ACC112 (cell line): Measurements from ENCODE around the gene ZBTB4.

Experiments
- H2AFZ ChIP-seq: fragments of 200-600 bp; sonication (generic); one replicate; pipeline ENCODE4 v1.6.0; 2017; ENCODE audit warnings: antibody characterized with exemption, low read length; ENCODE audit not compliant: unreplicated experiment
- H3K27ac ChIP-seq: fragments of 200-600 bp; sonication (generic); 2 replicates; pipeline ENCODE4 v1.5.1; 2014; ENCODE audit warnings: low read depth, mild to moderate bottlenecking, antibody characterized with exemption, low read length, moderate library complexity
- H3K27me3 ChIP-seq: fragments of 200-600 bp; sonication (generic); 2 replicates; pipeline ENCODE4 v1.6.1; 2014; ENCODE audit warnings: mild to moderate bottlenecking, antibody characterized with exemption, low read length, moderate library complexity, mixed read lengths; ENCODE audit not compliant: insufficient read depth
- H3K36me3 ChIP-seq: fragments of 200-600 bp; sonication (generic); 2 replicates; pipeline ENCODE4 v1.6.1; 2016; ENCODE audit warnings: mild to moderate bottlenecking, antibody characterized with exemption, low read length, moderate library complexity, mixed read lengths; ENCODE audit not compliant: insufficient read depth
- H3K4me1 ChIP-seq: fragments of 200-600 bp; sonication (generic); one replicate; pipeline ENCODE4 v1.6.1; 2016; ENCODE audit warnings: low read length, mixed read lengths; ENCODE audit not compliant: insufficient read depth, unreplicated experiment, control insufficient read depth
- H3K4me3 ChIP-seq: fragments of 200-600 bp; sonication (generic); 2 replicates; pipeline ENCODE4 v1.5.1; 2014; ENCODE audit warnings: mild to moderate bottlenecking, low read depth, low read length
- H3K79me2 ChIP-seq: fragments of 200-600 bp; sonication (generic); one replicate; pipeline ENCODE4 v1.6.0; 2016; ENCODE audit warnings: low read length; ENCODE audit not compliant: control insufficient read depth, unreplicated experiment, insufficient read depth

Gene ZBTB4

GRCh38 chr17:7439462-7440112 is 39.8 kb downstream of the ZBTB4 start, which contains the start of gene FGF11:
Gene FGF11 (plus strand): TSS chr17:7439512. CDS start chr17:7439621, 109 bp downstream.
- Histone ChIP-seq H3K4me1 (peaks cover 20% of the 10 kb centered on the region), H2AFZ (peak within 1 kb of the TSS; percentile 48), H3K27me3 (peaks cover 16% of the 10 kb centered on the region), H3K4me3 (peak within 1 kb of the TSS; percentile 80), H3K79me2 (no peaks in the 10 kb centered on the region), H3K36me3 (no peaks in the 10 kb centered on the region), H3K27ac (no peak within 1 kb of the TSS)

GRCh38 chr17:7438656-7439460 is 40.6 kb downstream of the ZBTB4 start:
- peaks cover 13% of the 10 kb centered on the region for H3K4me1 ChIP-seq
- peaks cover 16% of the 10 kb centered on the region for H3K27me3 ChIP-seq
- no peak overlapping the region for H3K27ac ChIP-seq
- no peaks in the 10 kb centered on the region for H3K36me3 ChIP-seq
- no peaks in the 10 kb centered on the region for H3K79me2 ChIP-seq
- H3K4me3 ChIP-seq, result peak overlapping the region; percentile 80
- no peak overlapping the region for H2AFZ ChIP-seq

DNA sequence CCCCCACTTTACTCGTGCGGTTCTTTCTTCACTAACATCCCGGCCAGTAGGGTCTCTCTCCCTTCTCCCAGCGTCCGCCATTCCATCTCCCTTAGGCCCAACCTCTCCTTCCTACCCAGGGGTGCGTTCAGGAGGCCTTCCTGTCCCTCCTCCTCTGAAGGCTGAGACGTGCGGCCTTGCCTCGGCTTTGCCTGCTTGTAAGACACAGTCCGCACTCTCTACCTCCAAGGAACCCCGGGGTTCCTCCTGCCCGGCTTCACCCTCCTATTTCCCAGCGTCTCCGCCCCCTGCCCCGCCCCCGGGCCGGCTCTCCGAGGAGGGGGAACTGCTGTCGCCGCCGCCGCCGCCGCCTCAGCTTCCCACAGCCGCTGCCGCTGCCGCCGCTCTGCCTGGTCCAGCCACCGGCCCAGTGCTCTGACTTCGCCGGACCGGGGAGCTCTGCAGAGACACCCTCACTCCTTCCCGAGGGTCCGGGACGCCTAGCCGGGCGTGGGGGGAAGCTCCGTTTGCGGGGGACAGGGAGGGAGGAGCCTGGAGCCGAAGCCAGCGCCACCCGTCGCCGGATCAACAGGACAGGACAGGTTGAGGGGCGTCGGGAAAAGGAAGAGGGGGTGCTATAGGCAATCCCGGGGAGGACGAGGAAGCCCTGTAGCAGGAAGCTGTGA is 41.3 kb downstream of the ZBTB4 start:
- H3K27me3 ChIP-seq, result peaks cover 16% of the 10 kb centered on the region
- H3K27ac ChIP-seq, result no peak overlapping the region
- no peaks in the 10 kb centered on the region for H3K36me3 ChIP-seq
- no peak overlapping the region for H2AFZ ChIP-seq
- peaks cover 9% of the 10 kb centered on the region for H3K4me1 ChIP-seq
- H3K4me3 ChIP-seq, result peak overlapping the region; percentile 74
- H3K79me2 ChIP-seq, result no peaks in the 10 kb centered on the region

DNA sequence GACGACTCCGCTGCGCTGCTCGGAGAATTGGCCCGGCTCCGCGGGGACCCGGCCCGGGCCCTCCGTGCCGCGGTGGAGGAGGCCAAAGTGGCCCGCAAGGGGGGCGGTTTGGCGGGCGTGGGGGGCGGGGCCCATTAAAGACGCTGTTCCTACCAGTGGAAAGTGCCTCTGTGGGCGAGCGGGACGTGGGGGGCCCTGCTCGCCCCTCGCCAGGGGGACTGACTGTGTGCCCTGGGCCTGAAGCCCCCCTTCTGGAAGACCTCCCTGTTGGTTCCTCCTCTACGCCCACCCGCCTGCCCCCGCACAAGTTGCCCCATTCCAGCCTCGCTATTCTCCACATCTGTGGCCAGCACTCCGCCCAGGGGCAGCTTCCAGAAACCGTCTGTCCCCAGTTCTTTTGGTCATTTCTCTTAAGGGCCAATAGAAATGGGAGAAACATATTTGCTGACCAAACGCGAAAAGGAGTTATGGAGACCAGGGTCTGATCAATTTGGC is 42.0 kb downstream of the ZBTB4 start:
- Histone ChIP-seq H3K4me3 (peak overlapping the region; percentile 74), H2AFZ (no peak overlapping the region), H3K79me2 (no peaks in the 10 kb centered on the region), H3K36me3 (no peaks in the 10 kb centered on the region), H3K27ac (no peak overlapping the region), H3K27me3 (peaks cover 16% of the 10 kb centered on the region), H3K4me1 (peaks cover 9% of the 10 kb centered on the region)

GRCh38 chr17:7436556-7437368 is 42.7 kb downstream of the ZBTB4 start:
- no peaks in the 10 kb centered on the region for H3K79me2 ChIP-seq
- no peak overlapping the region for H3K27ac ChIP-seq
- H3K27me3 ChIP-seq, result peaks cover 16% of the 10 kb centered on the region
- peaks cover 9% of the 10 kb centered on the region for H3K4me1 ChIP-seq
- peak overlapping the region; percentile 74 for H3K4me3 ChIP-seq
- no peaks in the 10 kb centered on the region for H3K36me3 ChIP-seq
- peak overlapping the region; percentile 33 for H2AFZ ChIP-seq

DNA sequence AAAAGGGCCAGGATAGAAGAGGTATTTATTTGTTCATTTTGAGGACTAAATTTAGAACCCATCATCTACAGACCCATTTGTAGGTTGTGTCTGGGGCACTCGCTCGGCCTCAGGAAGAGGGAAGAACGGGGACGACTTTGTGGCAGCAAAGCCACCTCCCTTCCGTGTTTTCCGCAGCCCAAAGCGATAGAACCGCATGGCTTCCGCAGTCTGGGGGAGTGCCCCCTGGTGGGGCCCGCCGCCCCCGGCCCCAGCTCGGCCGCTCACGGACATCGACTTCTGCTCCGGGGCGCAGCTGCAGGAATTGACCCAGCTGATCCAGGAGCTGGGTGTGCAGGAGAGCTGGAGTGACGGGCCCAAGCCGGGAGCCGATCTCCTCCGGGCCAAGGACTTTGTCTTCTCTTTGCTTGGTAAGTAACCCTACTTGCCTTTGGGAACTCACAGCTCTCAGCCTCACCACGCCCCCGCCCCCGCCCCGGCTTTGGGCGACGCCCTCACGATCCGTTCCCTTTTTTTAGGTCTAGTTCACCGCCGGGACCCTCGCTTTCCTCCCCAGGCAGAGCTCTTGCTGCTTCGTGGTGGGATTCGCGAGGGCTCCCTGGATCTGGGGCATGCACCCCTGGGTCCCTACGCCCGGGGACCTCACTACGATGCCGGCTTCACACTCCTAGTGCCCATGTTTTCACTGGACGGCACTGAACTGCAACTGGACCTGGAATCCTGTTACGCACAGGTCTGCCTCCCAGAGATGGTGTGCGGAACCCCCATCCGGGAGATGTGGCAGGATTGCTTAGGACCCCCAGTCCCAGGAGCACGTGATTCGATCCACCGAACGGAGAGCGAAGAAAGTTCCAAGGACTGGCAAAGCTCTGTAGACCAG is 43.5 kb downstream of the ZBTB4 start:
- peak overlapping the region; percentile 74 for H3K4me3 ChIP-seq
- no peaks in the 10 kb centered on the region for H3K36me3 ChIP-seq
- no peak overlapping the region for H3K27ac ChIP-seq
- H3K4me1 ChIP-seq, result peaks cover 9% of the 10 kb centered on the region
- H3K27me3 ChIP-seq, result peaks cover 16% of the 10 kb centered on the region
- H2AFZ ChIP-seq, result peak overlapping the region; percentile 73
- no peaks in the 10 kb centered on the region for H3K79me2 ChIP-seq

DNA sequence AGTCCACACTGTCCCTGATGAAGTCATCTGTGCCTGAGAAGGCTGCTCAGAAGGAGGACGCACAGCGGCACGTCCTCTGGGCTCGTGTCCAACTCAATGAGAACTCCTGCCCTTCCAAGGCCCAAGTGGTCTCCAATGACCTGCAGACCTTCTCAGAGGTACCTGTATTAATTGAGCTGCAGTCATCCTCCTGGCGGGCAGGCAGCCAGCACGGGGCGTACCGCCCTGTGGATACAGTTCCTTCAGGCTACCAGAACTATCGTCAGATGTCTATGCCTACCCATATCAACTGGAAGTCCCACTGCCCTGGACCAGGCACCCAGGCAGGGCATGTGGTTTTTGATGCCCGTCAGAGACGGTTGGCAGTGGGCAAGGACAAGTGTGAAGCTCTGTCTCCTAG is 47.1 kb downstream of the ZBTB4 start:
- no peaks in the 10 kb centered on the region for H3K36me3 ChIP-seq
- no peaks in the 10 kb centered on the region for H3K79me2 ChIP-seq
- H2AFZ ChIP-seq, result no peak overlapping the region
- H3K4me1 ChIP-seq, result peaks cover 2% of the 10 kb centered on the region
- no peaks in the 10 kb centered on the region for H3K27me3 ChIP-seq
- no peak overlapping the region for H3K27ac ChIP-seq
- no peak overlapping the region for H3K4me3 ChIP-seq

DNA sequence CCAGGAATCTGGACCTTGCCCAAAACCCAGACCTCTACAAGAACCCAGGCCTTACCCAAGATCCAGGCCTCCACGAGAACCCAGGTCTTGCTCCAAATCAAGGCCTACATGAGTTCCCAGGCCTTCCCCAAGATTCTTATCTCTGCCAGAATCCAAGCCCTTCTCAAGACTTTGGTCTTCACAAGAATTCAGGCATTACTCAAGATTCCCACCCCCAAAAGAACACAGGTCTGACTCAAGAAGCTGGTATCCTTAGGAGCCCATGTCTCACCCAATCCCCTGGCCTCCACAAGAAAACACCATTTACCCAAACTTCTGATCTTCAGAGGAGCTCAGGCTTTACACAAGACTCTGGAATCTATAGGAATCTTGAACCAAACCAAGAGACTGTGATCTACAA is 48.2 kb downstream of the ZBTB4 start:
- no peak overlapping the region for H2AFZ ChIP-seq
- no peak overlapping the region for H3K4me3 ChIP-seq
- H3K4me1 ChIP-seq, result no peaks in the 10 kb centered on the region
- H3K79me2 ChIP-seq, result no peaks in the 10 kb centered on the region
- no peak overlapping the region for H3K27ac ChIP-seq
- H3K27me3 ChIP-seq, result no peaks in the 10 kb centered on the region
- H3K36me3 ChIP-seq, result no peaks in the 10 kb centered on the region

GRCh38 chr17:7429722-7430121 is 49.7 kb downstream of the ZBTB4 start:
- Histone ChIP-seq H3K27me3 (no peaks in the 10 kb centered on the region), H2AFZ (no peak overlapping the region), H3K79me2 (no peaks in the 10 kb centered on the region), H3K27ac (no peak overlapping the region), H3K4me3 (no peak overlapping the region), H3K36me3 (no peaks in the 10 kb centered on the region), H3K4me1 (no peaks in the 10 kb centered on the region)
